Aorta (tissue), 5 donors: ENCODE results near the gene PTGIS. TPM values are rescaled to one million over a fixed set of nuclear protein-coding genes. Genes with fewer than 3 reads are reported as not detected.
"Not testable (repeated sequence)": the region's sequence is repeated elsewhere in the genome, so short reads cannot be mapped to it uniquely, and the experiment has no call there.

ENCODE experiments used
- ATAC-seq: fragments of 200-7000 bp; cut with Tn5 transposase; one replicate; pipeline ENCODE4 v1.9.1; 2022; ENCODE audit warnings: moderate library complexity; ENCODE audit not compliant: low FRiP score
- DNase-seq, 2 donors: peaks; one replicate each; pipeline ENCODE4 v3.0.0-alpha.2; 2020
- H3K27ac ChIP-seq, 2 donors: one replicate each; pipeline ENCODE4 v1.5.1; 2013; ENCODE audit warnings: low read length in 2 of 2, mild to moderate bottlenecking in 2 of 2, moderate library complexity in 2 of 2, control low read depth in 1 of 2, inconsistent platforms in 1 of 2, low read depth in 1 of 2
- H3K27me3 ChIP-seq, 2 donors: one replicate each; pipeline ENCODE4 v1.6.1; 2013; ENCODE audit warnings: control low read depth in 1 of 2, low read length in 1 of 2, mild to moderate bottlenecking in 1 of 2, moderate library complexity in 1 of 2; ENCODE audit not compliant: insufficient read depth in 2 of 2, control insufficient read depth in 1 of 2
- H3K36me3 ChIP-seq, 2 donors: one replicate each; pipeline ENCODE4 v1.6.1; 2013; ENCODE audit warnings: control low read depth in 1 of 2, low read length in 1 of 2, mild to moderate bottlenecking in 1 of 2; ENCODE audit not compliant: insufficient read depth in 2 of 2, control insufficient read depth in 1 of 2
- H3K4me1 ChIP-seq, 2 donors: one replicate each; pipeline ENCODE4 v1.6.1; 2013; ENCODE audit warnings: low read length in 2 of 2, control low read depth in 1 of 2, mild to moderate bottlenecking in 1 of 2, moderate library complexity in 1 of 2; ENCODE audit not compliant: insufficient read depth in 2 of 2, control insufficient read depth in 1 of 2
- H3K4me3 ChIP-seq, 2 donors: one replicate each; pipeline ENCODE4 v1.5.1; 2013; ENCODE audit warnings: low read length in 2 of 2, control low read depth in 1 of 2, mild to moderate bottlenecking in 1 of 2
- H3K9me3 ChIP-seq: one replicate; pipeline ENCODE4 v1.6.1; 2013; ENCODE audit warnings: mild to moderate bottlenecking, low read length; ENCODE audit not compliant: control insufficient read depth
- WGBS, 2 donors: extraction: QIAGEN DNeasy Blood & Tissue Kit; methylation state at CpG; one replicate each; pipeline ENCODE4 v1.1.7; 2013; 5-methylcytosine and 5-hydroxymethylcytosine counted together
- intact Hi-C, 2 donors: fragments of 100-400 bp; cut with DNase I; formaldehyde crosslinking; loops; one replicate each; pipeline versions ENCODE4 v1.14.2 to v1.15.0; 2022
- long read RNA-seq, 2 donors: library from polyadenylated mRNA; unstranded; transcript quantifications; one replicate each; pipeline ENCODE4 v2.0.0, GENCODE V29; 2020 to 2021
- polyA plus RNA-seq, 2 donors: library from polyadenylated mRNA; stranded (reverse); fragments of 200-250 nt; gene quantifications; one replicate each; pipeline ENCODE4 v1.2.3, GENCODE V29; 2013
- total RNA-seq, 2 donors: library from RNA; stranded (reverse); fragmentation: NEBNext Ultra II Directional; extraction: Animal tissue kit (Norgen Biotek cat#: 25700); gene quantifications; one replicate each; pipeline ENCODE4 v1.2.1, GENCODE V29; 2021
- donor health status: healthy with polysubstance abuse.
- donor health status: Bipolar disorder and iron deficiency.
- donor health status: DM: no; HTN: no; CAD: no.
- donor health status: DM: no; HTN: no; CAD: no.
- donor health status: DM: yes; HTN: yes; CAD: no.

PTGIS gene
- total RNA-seq (100 to 1,000 TPM; 351 to 637 TPM), polyA plus RNA-seq (100 to 1,000 TPM in 1 of 2 donors, 10 to 100 TPM in 1; 53.6 to 115 TPM)
- long read RNA-seq, donor 1, full-length matches to known transcripts = 53 of 245 reads
- long read RNA-seq, donor 1, partial matches to known transcripts = 84 of 245 reads
- long read RNA-seq, donor 1, other reads (novel, unspliced or antisense) = 108 of 245 reads
- long read RNA-seq, donor 2, full-length matches to known transcripts = 26 of 178 reads
- long read RNA-seq, donor 2, partial matches to known transcripts = 34 of 178 reads
- long read RNA-seq, donor 2, other reads (novel, unspliced or antisense) = 118 of 178 reads

GRCh38 chr20:49567421-49568277 is at the start of gene PTGIS:
Gene PTGIS, minus strand, starts transcription at chr20:49568137. Its CDS starts 21 bp downstream, at chr20:49568116.
- 1 to 2% methylated on average over 57 to 70 of the region's 70 CpGs for WGBS, 2 donors
- peak; percentile 69 to 87 for DNase-seq
- Histone ChIP-seq H3K4me1 (peaks cover 0 to 2% of the 10 kb centered on the region in 2 donors), H3K27ac (peak within 1 kb of the TSS; percentile 89 to 93), H3K36me3 (peaks cover 0 to 2% of the 10 kb centered on the region in 2 donors), H3K4me3 (peak within 1 kb of the TSS; percentile 97 to 99), H3K9me3 (no peaks in the 10 kb centered on the region), H3K27me3 (no peaks in the 10 kb centered on the region)
- ATAC-seq = peak; percentile 65
- intact Hi-C loops = no loop called here

DNA sequence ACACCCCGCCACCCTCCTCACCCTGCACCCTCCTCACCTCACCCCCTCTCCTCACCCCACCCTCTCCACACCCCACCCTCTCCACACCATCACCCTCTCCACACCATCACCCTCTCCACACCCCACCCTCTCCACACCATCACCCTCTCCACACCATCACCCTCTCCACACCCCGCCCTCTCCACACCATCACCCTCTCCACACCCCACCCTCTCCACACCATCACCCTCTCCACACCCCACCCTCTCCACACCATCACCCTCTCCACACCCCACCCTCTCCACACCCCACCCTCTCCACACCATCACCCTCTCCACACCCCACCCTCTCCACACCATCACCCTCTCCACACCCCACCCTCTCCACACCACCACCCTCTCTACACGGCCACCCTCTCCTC is 49.5 kb upstream of the PTGIS start:
- not testable (repeated sequence) for H3K27me3 ChIP-seq, ATAC-seq, H3K36me3 ChIP-seq, H3K27ac ChIP-seq, H3K4me1 ChIP-seq, H3K4me3 ChIP-seq, H3K9me3 ChIP-seq
- intact Hi-C loops = loop anchor here in 1 of 2 donors (5.0 kb wide), 1 partner anchor 95 kb away; the partner anchor contains the start of gene B4GALT5
- DNase-seq = peak in 1 of 2 donors; percentile 37
- WGBS, 2 donors = 62 to 88% methylated on average over 2 to 3 of the region's 3 CpGs

DNA sequence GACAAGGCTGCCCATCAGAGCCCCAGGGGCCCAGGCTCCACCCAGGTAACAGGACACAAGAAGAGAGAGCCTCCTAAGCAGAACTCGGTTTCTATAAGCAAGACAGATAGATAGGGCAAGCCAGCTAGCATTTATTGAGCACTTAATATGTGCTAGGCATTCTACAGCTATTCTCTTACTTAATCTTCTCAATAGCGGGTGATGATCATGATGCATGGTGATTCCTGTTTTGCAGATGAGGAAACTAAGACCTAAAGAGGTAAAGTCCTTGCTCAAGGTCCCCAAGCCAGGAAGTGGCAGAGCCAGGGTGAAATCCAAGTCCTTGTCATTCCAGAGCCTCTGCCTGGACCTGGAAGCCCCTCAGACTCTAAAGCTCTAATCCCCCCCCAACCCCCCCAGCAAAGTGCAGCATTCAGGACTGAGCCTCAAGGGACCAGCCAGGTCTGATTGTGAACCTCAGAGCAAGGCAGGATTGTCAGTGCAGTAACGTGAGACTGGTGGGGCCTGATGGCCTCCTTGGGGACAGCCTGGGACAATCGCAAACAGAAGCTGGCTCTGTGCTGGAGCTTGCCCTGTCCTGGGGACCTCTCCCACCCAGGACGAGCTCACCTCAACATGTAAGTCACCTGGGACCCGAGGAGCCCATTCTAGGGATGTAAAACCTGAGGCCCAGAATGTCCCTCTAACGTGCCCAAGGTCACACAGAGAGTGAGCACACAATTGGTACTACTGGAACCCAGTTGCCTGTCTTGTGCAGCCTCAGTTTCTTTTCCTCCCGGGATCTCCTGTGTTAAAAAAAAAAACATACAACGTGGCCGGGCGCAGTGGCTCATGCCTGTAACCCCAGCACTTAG is 48.4 kb upstream of the PTGIS start:
- Histone ChIP-seq H3K36me3 (no peaks in the 10 kb centered on the region), H3K4me1 (no peaks in the 10 kb centered on the region), H3K27ac (no peak overlapping the region), H3K4me3 (no peak overlapping the region), H3K9me3 (no peaks in the 10 kb centered on the region), H3K27me3 (no peaks in the 10 kb centered on the region)
- DNase-seq (no peak), ATAC-seq (no peak)
- intact Hi-C loops = loop anchor here in 1 of 2 donors (5.0 kb wide), 1 partner anchor 96 kb away; the partner anchor contains the start of gene B4GALT5
- 93% methylated on average over 11 of the region's 11 CpGs for whole genome bisulfite sequencing, 2 donors

- DNase-seq (peak; percentile 79 to 86), ATAC-seq (peak; percentile 70)
- no peaks in the 10 kb centered on the region for H3K9me3 ChIP-seq
- no peaks in the 10 kb centered on the region for H3K4me1 ChIP-seq
- no peak overlapping the region for H3K4me3 ChIP-seq
- no peak overlapping the region for H3K27ac ChIP-seq
- no peaks in the 10 kb centered on the region for H3K27me3 ChIP-seq
- intact Hi-C loops = loop anchor here in 1 of 2 donors (2.0 to 5.0 kb wide), 2 partner anchors 97 to 205 kb away; partner anchors contain the start of gene B4GALT5
- 39 to 40% methylated on average over 15 of the region's 15 CpGs for WGBS, 2 donors
- H3K36me3 ChIP-seq = no peaks in the 10 kb centered on the region
Measured at GRCh38 chr20:49615401-49616153, 47.6 kb upstream of the PTGIS start.

- H3K27ac ChIP-seq, H3K36me3 ChIP-seq, H3K4me3 ChIP-seq, H3K4me1 ChIP-seq, ATAC-seq, DNase-seq, H3K27me3 ChIP-seq, H3K9me3 ChIP-seq: not testable (repeated sequence)
- 94 to 95% methylated on average over 8 of the region's 8 CpGs for WGBS, 2 donors
- intact Hi-C loops = loop anchor here in 1 of 2 donors (2.0 to 5.0 kb wide), 2 partner anchors 97 to 206 kb away; partner anchors contain the start of gene B4GALT5
Measured at GRCh38 chr20:49615051-49615400, 47.1 kb upstream of the PTGIS start.

DNA sequence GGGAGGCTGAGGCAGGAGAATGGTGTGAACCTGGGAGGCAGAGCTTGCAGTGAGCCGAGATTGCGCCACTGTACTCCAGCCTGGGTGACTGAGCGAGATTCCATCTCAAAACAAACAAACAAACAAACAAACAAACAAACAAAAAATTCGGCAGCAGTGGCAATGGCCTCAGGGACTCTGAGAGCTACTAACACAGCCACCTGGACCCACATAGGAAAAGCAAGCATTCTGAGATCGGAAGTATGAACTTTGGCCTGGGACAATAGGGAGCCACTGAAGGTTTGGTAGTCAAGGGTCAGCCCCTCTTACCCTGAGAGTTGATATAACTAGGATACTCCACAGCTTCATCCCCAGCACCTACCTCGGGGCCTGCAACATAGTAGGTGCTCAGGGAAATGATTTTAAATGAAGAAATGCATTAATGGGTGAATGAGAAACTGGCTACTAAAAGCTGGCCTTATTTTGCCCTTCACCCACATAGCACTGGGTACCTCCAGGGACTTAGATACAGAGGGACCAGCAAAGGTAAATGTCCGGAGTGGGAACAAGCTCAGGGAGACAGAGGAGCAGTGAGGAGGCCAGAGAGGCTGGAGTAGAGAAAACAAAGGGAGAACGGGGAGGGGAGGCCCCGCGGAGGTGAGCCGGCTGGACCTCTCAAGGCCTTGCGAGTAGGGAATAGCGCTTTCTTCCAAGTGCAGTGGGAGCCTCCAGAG is 46.6 kb upstream of the PTGIS start:
- no peak overlapping the region for H3K27ac ChIP-seq
- intact Hi-C loops = loop anchor here (2.0 to 5.0 kb wide), 6 partner anchors 98 to 313 kb away; partner anchors contain the start of gene B4GALT5 (in 1 of the 2)
- H3K4me3 ChIP-seq = no peak overlapping the region
- H3K4me1 ChIP-seq = no peaks in the 10 kb centered on the region
- H3K27me3 ChIP-seq = no peaks in the 10 kb centered on the region
- ATAC-seq (no peak), DNase-seq (peak in 1 of 2 donors; percentile 21)
- H3K9me3 ChIP-seq = no peaks in the 10 kb centered on the region
- 81 to 84% methylated on average over 13 of the region's 13 CpGs for WGBS, 2 donors
- H3K36me3 ChIP-seq = no peaks in the 10 kb centered on the region

DNA sequence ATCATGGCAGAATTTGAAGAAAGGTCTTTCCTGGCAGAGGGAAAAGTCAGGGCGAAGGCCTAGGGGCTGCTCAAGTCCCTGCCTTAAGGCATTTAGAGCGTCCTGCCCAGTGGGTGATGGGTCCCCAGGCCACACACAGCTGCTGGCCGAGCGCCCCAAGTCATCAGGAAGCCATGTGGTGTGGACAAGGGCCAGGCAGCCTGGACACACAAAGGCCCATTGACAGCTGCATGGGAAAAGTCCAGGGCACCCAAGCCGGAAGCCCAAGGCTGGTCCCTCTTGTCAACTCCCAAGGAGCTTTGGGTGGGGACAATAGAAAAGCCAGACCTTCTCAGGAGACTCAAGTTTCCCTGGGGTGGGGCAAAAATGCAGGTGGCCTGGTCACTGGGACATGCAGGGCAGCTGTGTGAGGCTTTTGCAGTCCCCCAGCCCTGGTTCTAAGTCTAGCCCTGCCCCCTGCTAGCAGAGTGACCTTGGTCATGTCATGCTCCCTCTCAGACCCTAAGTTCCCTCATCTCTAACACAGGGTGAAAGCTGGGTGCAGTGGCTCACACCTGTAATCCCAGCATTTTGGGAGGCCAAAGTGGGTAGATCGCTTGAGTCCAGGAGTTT is 44.3 kb upstream of the PTGIS start:
- Histone ChIP-seq H3K9me3 (no peaks in the 10 kb centered on the region), H3K4me1 (no peaks in the 10 kb centered on the region), H3K27ac (no peak overlapping the region), H3K4me3 (no peak overlapping the region), H3K36me3 (no peaks in the 10 kb centered on the region), H3K27me3 (no peaks in the 10 kb centered on the region)
- intact Hi-C loops = loop anchor here (5.0 kb wide), 4 partner anchors 205 to 315 kb away; no protein-coding TSS in a partner anchor
- 83 to 84% methylated on average over 6 of the region's 6 CpGs for WGBS, 2 donors
- ATAC-seq (no peak), DNase-seq (no peak)
